Breast epithelium (tissue), 4 donors: ENCODE results near the gene RMND1. TPM values are rescaled to one million over a fixed set of nuclear protein-coding genes. Genes with fewer than 3 reads are reported as not detected.

Experiments
- DNase-seq, 2 donors: peaks; one replicate each; pipeline ENCODE4 v3.0.0-alpha.2; 2019; ENCODE audit warnings: low spot score in 2 of 2
- H3K27ac ChIP-seq, 2 donors: fragments of 200-600 bp; sonication (generic) in 1 of 2; one replicate each; pipeline ENCODE4 v1.5.1; 2016 to 2019; ENCODE audit warnings: mild to moderate bottlenecking in 1 of 2
- H3K27me3 ChIP-seq, 2 donors: fragments of 200-600 bp; sonication (generic) in 1 of 2; one replicate each; pipeline versions ENCODE4 v1.5.1 to v1.6.0; 2017 to 2019; ENCODE audit warnings: control low read depth in 1 of 2, mild to moderate bottlenecking in 1 of 2
- H3K36me3 ChIP-seq: fragments of 200-600 bp; one replicate; pipeline ENCODE4 v1.5.1; 2019
- H3K4me1 ChIP-seq, 2 donors: fragments of 200-600 bp; sonication (generic); one replicate each; pipeline ENCODE4 v1.5.1; 2016 to 2019; ENCODE audit warnings: control low read depth in 1 of 2
- H3K4me3 ChIP-seq, 3 donors: fragments of 200-600 bp; sonication (generic); 1 replicate in 2 of 3; 2 replicates in 1 of 3; pipeline ENCODE4 v1.5.1; 2016 to 2019; ENCODE audit warnings: mild to moderate bottlenecking in 3 of 3, moderate library complexity in 2 of 3
- H3K9me3 ChIP-seq, 2 donors: fragments of 200-600 bp; sonication (generic) in 1 of 2; one replicate each; pipeline ENCODE4 v1.5.1; 2016 to 2019; ENCODE audit warnings: control low read depth in 1 of 2
- CTCF ChIP-seq, 3 donors: fragments of 450-650 bp; IDR thresholded peaks; one replicate each; pipeline ENCODE4 v1.5.1; 2016 to 2017; ENCODE audit warnings: antibody characterized with exemption in 3 of 3, mild to moderate bottlenecking in 3 of 3, moderate library complexity in 3 of 3
- POLR2A ChIP-seq: fragments of 450-650 bp; IDR thresholded peaks from one replicate; pipeline ENCODE4 v1.6.1; 2016; ENCODE audit warnings: antibody characterized with exemption, mild to moderate bottlenecking, moderate library complexity
- POLR2AphosphoS5 ChIP-seq, 3 donors: sonication (generic); formaldehyde crosslinking; IDR thresholded peaks; one replicate each; pipeline ENCODE4 v1.6.1; 2017; ENCODE audit warnings: antibody characterized with exemption in 3 of 3
- intact Hi-C: fragments of 100-400 bp; cut with DNase I; formaldehyde crosslinking; loops from one replicate; pipeline ENCODE4 v1.15.1; 2023; ENCODE audit warnings: low total_unique reads
- total RNA-seq, 3 donors: library from RNA; depleted of rRNA; stranded (reverse); fragments of >200 nt; gene quantifications; one replicate each; pipeline ENCODE4 v1.1.0, GENCODE V29; 2016

Gene RMND1
- total RNA-seq, 3 donors from 2014 or later: 25.3 to 34.1 (median 32.1) TPM

- intact Hi-C loops: no loop called here
- H3K27ac ChIP-seq: peak overlapping the region; percentile 68 to 84
- no peaks in the 10 kb centered on the region for H3K27me3 ChIP-seq
- H3K36me3 ChIP-seq: no peaks in the 10 kb centered on the region
- TF ChIP-seq POLR2A: no peak
- TF ChIP-seq CTCF (IDR thresholded peaks at IDR 0.05): no peak
- no peak for TF ChIP-seq POLR2AphosphoS5 (IDR thresholded peaks at IDR 0.05)
- H3K4me3 ChIP-seq: no peak overlapping the region
- no peaks in the 10 kb centered on the region for H3K4me1 ChIP-seq
- DNase-seq: no peak
- H3K9me3 ChIP-seq: no peaks in the 10 kb centered on the region
These were observed 6.4 kb downstream of the RMND1 start for GRCh38 chr6:151445482-151445881.

- no peaks in the 10 kb centered on the region for H3K36me3 ChIP-seq
- TF ChIP-seq POLR2A (no peak), CTCF (IDR thresholded peaks at IDR 0.05) (no peak), POLR2AphosphoS5 (IDR thresholded peaks at IDR 0.05) (no peak)
- H3K9me3 ChIP-seq: no peaks in the 10 kb centered on the region
- H3K4me1 ChIP-seq: no peaks in the 10 kb centered on the region
- intact Hi-C loops: no loop called here
- H3K27me3 ChIP-seq: no peaks in the 10 kb centered on the region
- DNase-seq: no peak
- H3K27ac ChIP-seq: no peak overlapping the region
- no peak overlapping the region for H3K4me3 ChIP-seq
These were observed 7.9 kb downstream of the RMND1 start for GRCh38 chr6:151443911-151444621.

GRCh38 chr6:151443454-151443853 lies 8.5 kb downstream of the RMND1 start:
- no peak overlapping the region for H3K27ac ChIP-seq
- H3K9me3 ChIP-seq: no peaks in the 10 kb centered on the region
- intact Hi-C loops: no loop called here
- no peaks in the 10 kb centered on the region for H3K4me1 ChIP-seq
- TF ChIP-seq POLR2A (no peak), POLR2AphosphoS5 (IDR thresholded peaks at IDR 0.05) (no peak), CTCF (IDR thresholded peaks at IDR 0.05) (no peak)
- H3K36me3 ChIP-seq: no peaks in the 10 kb centered on the region
- no peaks in the 10 kb centered on the region for H3K27me3 ChIP-seq
- H3K4me3 ChIP-seq: no peak overlapping the region
- no peak for DNase-seq

GRCh38 chr6:151442371-151442770 lies 9.6 kb downstream of the RMND1 start:
- no peaks in the 10 kb centered on the region for H3K27me3 ChIP-seq
- intact Hi-C loops: no loop called here
- H3K4me3 ChIP-seq: no peak overlapping the region
- DNase-seq: no peak
- peak overlapping the region in 1 of 2 donors; percentile 33 for H3K27ac ChIP-seq
- no peaks in the 10 kb centered on the region for H3K9me3 ChIP-seq
- no peaks in the 10 kb centered on the region for H3K36me3 ChIP-seq
- TF ChIP-seq CTCF (IDR thresholded peaks at IDR 0.05) (no peak), POLR2A (no peak), POLR2AphosphoS5 (IDR thresholded peaks at IDR 0.05) (no peak)
- H3K4me1 ChIP-seq: no peaks in the 10 kb centered on the region

GRCh38 chr6:151441390-151442166 lies 10.3 kb downstream of the RMND1 start:
- no peak for TF ChIP-seq CTCF (IDR thresholded peaks at IDR 0.05)
- H3K27me3 ChIP-seq: no peaks in the 10 kb centered on the region
- H3K4me3 ChIP-seq: no peak overlapping the region
- no peak for DNase-seq
- intact Hi-C loops: loop anchor here (2.0 kb wide), 1 partner anchor 33 kb away; no protein-coding TSS in a partner anchor
- no peaks in the 10 kb centered on the region for H3K4me1 ChIP-seq
- no peaks in the 10 kb centered on the region for H3K9me3 ChIP-seq
- peak overlapping the region in 1 of 2 donors; percentile 33 for H3K27ac ChIP-seq
- H3K36me3 ChIP-seq: no peaks in the 10 kb centered on the region
